GM12878 (cell line): ENCODE measurements around the gene NRXN3. TPM values are rescaled to one million over a fixed set of nuclear protein-coding genes. Genes with fewer than 3 reads are reported as not detected.

Experiments used
- ATAC-seq: fragments of 200-7000 bp; cut with Tn5 transposase; 3 replicates; pipeline ENCODE4 v1.9.1; 2020; ENCODE audit warnings: mild to moderate bottlenecking, moderate library complexity
- BruUV-seq: library from RNA; stranded (reverse); fragments of 400-500 nt; replicated peaks from 2 replicates; lab custom pipeline; 2021; lab: Mats Ljungman, UMichigan
- CTCF ChIA-PET: fragments of 300-600 bp; sonication (Branson Sonifier 250); formaldehyde crosslinking; extraction: SDS; loops from one replicate; lab custom pipeline; 2021; ENCODE audit warnings: inconsistent platforms; lab: Yijun Ruan, JAX
- POLR2A ChIA-PET: fragments of 350-600 bp; formaldehyde crosslinking; extraction: SDS; loops from one replicate; lab custom pipeline; 2021; ENCODE audit warnings: inconsistent platforms; lab: Charles Lee
- RAD21 ChIA-PET: fragments of 300-600 bp; sonication (Branson Sonifier 250); formaldehyde crosslinking; loops from one replicate; lab custom pipeline; 2023; ENCODE audit warnings: antibody characterized with exemption; ENCODE audit not compliant: unreplicated experiment; lab: Charles Lee
- SMC1A ChIA-PET: fragments of 300-600 bp; sonication (Branson Sonifier 250); formaldehyde crosslinking; loops from one replicate; lab custom pipeline; 2023; ENCODE audit not compliant: unreplicated experiment, uncharacterized antibody; lab: Charles Lee
- DNase-seq: peaks from one replicate; pipeline ENCODE4 v3.0.0-alpha.2; 2011; ENCODE audit warnings: low read depth, low spot score
- FAIRE-seq: peaks from 3 replicates; lab custom pipeline; 2011; peaks lifted over from hg19 to GRCh38; lab: Jason Lieb, UNC
- H2AFZ ChIP-seq: 2 replicates; pipeline ENCODE4 v1.6.0; 2011; ENCODE audit warnings: low read depth, low read length, control low read depth; ENCODE audit not compliant: control insufficient read depth
- H3K27ac ChIP-seq: 2 replicates; pipeline ENCODE4 v1.5.1; 2011; ENCODE audit warnings: control low read depth; ENCODE audit not compliant: control insufficient read depth, insufficient read depth
- H3K27me3 ChIP-seq, 2 experiments: replicated peaks in 1 of 2; 2 replicates each; pipeline versions ENCODE4 v1.6.0 to v1.6.1; 2011; ENCODE audit warnings: low read length in 1 of 2; ENCODE audit not compliant: control insufficient read depth in 2 of 2, insufficient read depth in 2 of 2
- H3K36me3 ChIP-seq, 2 experiments: 2 replicates each; pipeline ENCODE4 v1.5.1; 2011; ENCODE audit warnings: low read length in 1 of 2; ENCODE audit not compliant: control insufficient read depth in 2 of 2, insufficient read depth in 2 of 2
- H3K4me1 ChIP-seq: 2 replicates; pipeline ENCODE4 v1.6.1; 2011; ENCODE audit warnings: mild to moderate bottlenecking, low read length, moderate library complexity, mixed read lengths; ENCODE audit not compliant: control insufficient read depth, insufficient read depth
- H3K4me2 ChIP-seq: 2 replicates; pipeline ENCODE4 v1.6.0; 2011; ENCODE audit warnings: control low read depth; ENCODE audit not compliant: control insufficient read depth, insufficient read depth
- H3K4me3 ChIP-seq: fragments of 200-600 bp; sonication (generic); 2 replicates; pipeline ENCODE4 v1.5.1; 2016
- H3K79me2 ChIP-seq: 2 replicates; pipeline ENCODE4 v1.6.0; 2011; ENCODE audit warnings: low read length; ENCODE audit not compliant: control insufficient read depth, insufficient read depth
- H3K9ac ChIP-seq: 2 replicates; pipeline ENCODE4 v1.8.0; 2011; ENCODE audit warnings: low read length, control low read depth, mixed read lengths; ENCODE audit not compliant: control insufficient read depth, insufficient read depth
- H3K9me3 ChIP-seq: replicated peaks from 3 replicates; pipeline ENCODE4 v1.5.1; 2011; ENCODE audit warnings: mild to moderate bottlenecking, low read length; ENCODE audit not compliant: control insufficient read depth, insufficient read depth
- H4K20me1 ChIP-seq: 2 replicates; pipeline ENCODE4 v1.6.0; 2011; ENCODE audit not compliant: control insufficient read depth, insufficient read depth
- FOXK2 ChIP-seq: fragments of 450-650 bp; IDR thresholded peaks from 2 replicates; pipeline ENCODE4 v1.6.1; 2017; ENCODE audit warnings: mild to moderate bottlenecking, moderate library complexity
- GABPA ChIP-seq: IDR thresholded peaks from 2 replicates; pipeline ENCODE4 v1.6.1; 2014; ENCODE audit warnings: antibody characterized with exemption, low read depth, mild to moderate bottlenecking, inconsistent platforms
- WGBS: methylation state at CpG from one replicate; pipeline ENCODE4 v1.1.6; 2016; ENCODE audit warnings: low lambda C conversion rate; ENCODE audit not compliant: insufficient replicate concordance, insufficient coverage; ENCODE audit errors: missing lambda C conversion rate; 5-methylcytosine and 5-hydroxymethylcytosine counted together
- in situ Hi-C: fragments of 300-500 bp; cut with MboI; formaldehyde crosslinking; loops from 9 replicates; pipeline ENCODE4 v1.14.3; 2018; ENCODE audit warnings: mixed read lengths
- intact Hi-C: fragments of 100-400 bp; cut with micrococcal nuclease; formaldehyde crosslinking; loops from one replicate; pipeline ENCODE4 v1.14.2; 2022; ENCODE audit not compliant: unreplicated experiment
- polyA plus RNA-seq, 11 experiments: library from polyadenylated mRNA; depleted of rRNA in 4 of 11; unstranded in 6 of 11; stranded (reverse) in 5 of 11; fragments of >200 nt; fragmentation: Nextera tagmentation in 4 of 11; fragmentation: Illumina TruSeq in 1 of 11; extraction: Ambion mirVana in 4 of 11; extraction: Trizol in 1 of 11; gene quantifications; 1 replicate in 1 of 11; 2 replicates in 10 of 11; pipeline versions ENCODE4 v1.2.1 to v1.2.3, GENCODE V29; 2011 to 2016; ENCODE audit warnings: inconsistent platforms in 2 of 11, missing spikeins in 2 of 11, low read depth in 1 of 11
- total RNA-seq, 4 experiments: library from RNA; depleted of rRNA in 3 of 4; stranded (reverse); fragments of >200 nt in 3 of 4; fragmentation: Illumina TruSeq in 1 of 4; extraction: Trizol in 1 of 4; gene quantifications; 2 replicates each; pipeline versions ENCODE4 v1.2.1 to v1.2.3, GENCODE V29; 2013 to 2021
- TF ChIP-seq, protein P1 (sequence below): fragments of 450-650 bp; IDR thresholded peaks from 2 replicates; pipeline ENCODE4 v1.6.1; 2017; ENCODE audit warnings: borderline replicate concordance
- TF ChIP-seq, protein P2 (sequence below): fragments of 450-650 bp; conservative IDR thresholded peaks from 2 replicates; pipeline ENCODE4 v1.6.1; 2017; ENCODE audit warnings: mild to moderate bottlenecking, moderate library complexity
- TF ChIP-seq, protein P3 (sequence below): IDR thresholded peaks from 2 replicates; pipeline ENCODE4 v1.6.1; 2011; ENCODE audit warnings: low read depth, mild to moderate bottlenecking, low read length, moderate library complexity, borderline replicate concordance; ENCODE audit errors: extremely low read depth

The NRXN3 gene
- total and polyA plus RNA-seq, 10 of the 15 experiments (the other 5 are each of a cell fraction or from before 2014, with no cell fraction given), result 0.52 to 3.3 (median 1.4) TPM

DNA sequence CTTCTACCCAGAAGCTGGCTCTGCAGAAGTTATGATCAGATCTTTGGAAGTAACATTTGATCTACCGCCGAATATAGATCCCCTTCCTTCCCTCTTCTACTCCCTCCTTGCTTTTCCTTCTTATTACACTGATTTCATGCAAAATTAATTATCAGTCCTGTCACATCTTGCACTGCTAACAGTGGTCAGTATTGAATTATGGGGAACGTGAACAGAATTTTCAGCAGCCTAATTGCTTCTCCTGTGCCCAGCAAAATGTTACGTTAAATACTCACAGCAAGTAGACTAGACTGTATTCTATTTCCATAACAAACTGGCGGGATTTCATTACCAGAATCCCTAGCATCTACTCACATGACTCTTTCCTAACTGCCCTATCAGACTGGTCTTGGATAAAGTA is 1444.3 kb downstream of the NRXN3 start:
- Histone ChIP-seq H3K27me3 (no peaks in the 10 kb centered on the region), H3K9ac (no peak overlapping the region), H3K9me3 (no peaks in the 10 kb centered on the region; the same call in 2 of the 3 replicates), H3K36me3 (no peaks in the 10 kb centered on the region), H4K20me1 (no peaks in the 10 kb centered on the region), H2AFZ (no peak overlapping the region), H3K27ac (no peak overlapping the region), H3K4me2 (no peak overlapping the region), H3K4me3 (no peak overlapping the region), H3K79me2 (no peaks in the 10 kb centered on the region), H3K4me1 (no peaks in the 10 kb centered on the region)
- 61% methylated on average over 5 of the region's 5 CpGs for WGBS
- RAD21 ChIA-PET, result no interaction called here
- ATAC-seq, result no peak
- in situ Hi-C loops, result no loop called here
- BruUV-seq, result no TSS peak
- CTCF ChIA-PET, result no interaction called here
- SMC1A ChIA-PET, result no interaction called here
- POLR2A ChIA-PET, result no interaction called here
- TF ChIP-seq, protein P1, sequence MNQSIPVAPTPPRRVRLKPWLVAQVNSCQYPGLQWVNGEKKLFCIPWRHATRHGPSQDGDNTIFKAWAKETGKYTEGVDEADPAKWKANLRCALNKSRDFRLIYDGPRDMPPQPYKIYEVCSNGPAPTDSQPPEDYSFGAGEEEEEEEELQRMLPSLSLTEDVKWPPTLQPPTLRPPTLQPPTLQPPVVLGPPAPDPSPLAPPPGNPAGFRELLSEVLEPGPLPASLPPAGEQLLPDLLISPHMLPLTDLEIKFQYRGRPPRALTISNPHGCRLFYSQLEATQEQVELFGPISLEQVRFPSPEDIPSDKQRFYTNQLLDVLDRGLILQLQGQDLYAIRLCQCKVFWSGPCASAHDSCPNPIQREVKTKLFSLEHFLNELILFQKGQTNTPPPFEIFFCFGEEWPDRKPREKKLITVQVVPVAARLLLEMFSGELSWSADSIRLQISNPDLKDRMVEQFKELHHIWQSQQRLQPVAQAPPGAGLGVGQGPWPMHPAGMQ, result no peak
- DNase-seq, result no peak
- no peak for FAIRE-seq
- intact Hi-C loops, result no loop called here

DNA sequence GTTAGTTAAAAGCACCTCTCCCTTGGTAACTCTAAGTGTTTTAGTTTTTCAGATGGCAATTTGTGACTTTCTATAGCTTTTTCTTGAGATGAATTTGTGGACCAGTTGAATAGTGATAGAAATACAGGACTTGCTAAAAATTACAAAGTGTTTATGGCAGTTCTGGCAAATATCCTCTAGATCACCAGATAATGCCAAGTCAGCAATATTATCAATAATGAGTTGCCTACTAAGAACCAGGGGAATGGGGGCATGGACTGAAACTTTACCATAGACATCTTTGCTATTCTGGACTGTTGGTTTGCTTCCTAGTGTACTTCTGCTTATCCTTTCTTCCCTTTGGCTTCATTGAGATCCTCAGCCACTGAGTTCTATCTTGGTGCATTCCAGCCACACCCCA is 1456.9 kb downstream of the NRXN3 start:
- DNase-seq (no peak), ATAC-seq (no peak), FAIRE-seq (no peak)
- no peaks in the 10 kb centered on the region for H3K36me3 ChIP-seq
- ChIA-PET RAD21 (no interaction called here), SMC1A (no interaction called here), CTCF (no interaction called here), POLR2A (no interaction called here)
- TF ChIP-seq FOXK2 (no peak), GABPA (no peak)
- TF ChIP-seq, protein P2, sequence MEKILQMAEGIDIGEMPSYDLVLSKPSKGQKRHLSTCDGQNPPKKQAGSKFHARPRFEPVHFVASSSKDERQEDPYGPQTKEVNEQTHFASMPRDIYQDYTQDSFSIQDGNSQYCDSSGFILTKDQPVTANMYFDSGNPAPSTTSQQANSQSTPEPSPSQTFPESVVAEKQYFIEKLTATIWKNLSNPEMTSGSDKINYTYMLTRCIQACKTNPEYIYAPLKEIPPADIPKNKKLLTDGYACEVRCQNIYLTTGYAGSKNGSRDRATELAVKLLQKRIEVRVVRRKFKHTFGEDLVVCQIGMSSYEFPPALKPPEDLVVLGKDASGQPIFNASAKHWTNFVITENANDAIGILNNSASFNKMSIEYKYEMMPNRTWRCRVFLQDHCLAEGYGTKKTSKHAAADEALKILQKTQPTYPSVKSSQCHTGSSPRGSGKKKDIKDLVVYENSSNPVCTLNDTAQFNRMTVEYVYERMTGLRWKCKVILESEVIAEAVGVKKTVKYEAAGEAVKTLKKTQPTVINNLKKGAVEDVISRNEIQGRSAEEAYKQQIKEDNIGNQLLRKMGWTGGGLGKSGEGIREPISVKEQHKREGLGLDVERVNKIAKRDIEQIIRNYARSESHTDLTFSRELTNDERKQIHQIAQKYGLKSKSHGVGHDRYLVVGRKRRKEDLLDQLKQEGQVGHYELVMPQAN, result no peak
- TF ChIP-seq, protein P3, sequence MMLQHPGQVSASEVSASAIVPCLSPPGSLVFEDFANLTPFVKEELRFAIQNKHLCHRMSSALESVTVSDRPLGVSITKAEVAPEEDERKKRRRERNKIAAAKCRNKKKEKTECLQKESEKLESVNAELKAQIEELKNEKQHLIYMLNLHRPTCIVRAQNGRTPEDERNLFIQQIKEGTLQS, result no peak
- no peaks in the 10 kb centered on the region; the same call in 2 of the 3 replicates for H3K9me3 ChIP-seq
- no TSS peak for BruUV-seq
- H3K9ac ChIP-seq, result no peak overlapping the region
- no peaks in the 10 kb centered on the region for H4K20me1 ChIP-seq
- H3K4me3 ChIP-seq, result no peak overlapping the region
- H3K27ac ChIP-seq, result no peak overlapping the region
- no peak overlapping the region for H2AFZ ChIP-seq
- no peaks in the 10 kb centered on the region for H3K27me3 ChIP-seq
- H3K4me2 ChIP-seq, result no peak overlapping the region
- H3K79me2 ChIP-seq, result no peaks in the 10 kb centered on the region
- H3K4me1 ChIP-seq, result no peaks in the 10 kb centered on the region
- in situ Hi-C loops, result no loop called here
- intact Hi-C loops, result no loop called here
